GM19023 (cell line): Measurements from ENCODE around the gene ZNF486.
A peak's percentile ranks its signal among the peaks of the same experiment; 100 is the strongest.
"Not testable (repeated sequence)": the region's sequence is repeated elsewhere in the genome, so short reads cannot be mapped to it uniquely, and the experiment has no call there.

Experiments
- ATAC-seq: cut with Tn5 transposase; IDR thresholded peaks from one replicate; pipeline ENCODE4 v1.9.1; 2021; ENCODE audit warnings: mild to moderate bottlenecking, moderate library complexity; ENCODE audit not compliant: unreplicated experiment

ZNF486 gene

GRCh38 chr19:20221605-20222004, 54.6 kb downstream of the ZNF486 start:
- not testable (repeated sequence) for ATAC-seq

DNA sequence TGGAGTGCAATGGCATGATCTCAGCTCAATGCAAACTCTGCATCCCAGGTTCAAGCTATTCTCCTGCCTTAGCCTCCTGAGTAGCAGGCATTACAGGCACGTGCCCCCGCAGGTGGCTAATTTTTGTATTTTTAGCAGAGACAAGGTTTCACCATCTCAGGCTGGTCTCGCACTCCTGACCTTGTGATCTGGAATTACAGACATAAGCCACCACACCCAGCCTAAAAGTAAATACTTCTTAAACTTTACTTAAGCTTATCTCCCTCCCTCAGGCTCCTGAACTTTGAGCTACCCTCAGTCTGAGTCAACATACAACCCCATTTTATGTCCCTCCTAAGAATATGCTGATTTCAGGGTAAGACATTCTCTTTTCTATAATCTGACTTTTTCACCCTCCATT, 66.1 kb downstream of the ZNF486 start:
- ATAC-seq, result no peak

DNA sequence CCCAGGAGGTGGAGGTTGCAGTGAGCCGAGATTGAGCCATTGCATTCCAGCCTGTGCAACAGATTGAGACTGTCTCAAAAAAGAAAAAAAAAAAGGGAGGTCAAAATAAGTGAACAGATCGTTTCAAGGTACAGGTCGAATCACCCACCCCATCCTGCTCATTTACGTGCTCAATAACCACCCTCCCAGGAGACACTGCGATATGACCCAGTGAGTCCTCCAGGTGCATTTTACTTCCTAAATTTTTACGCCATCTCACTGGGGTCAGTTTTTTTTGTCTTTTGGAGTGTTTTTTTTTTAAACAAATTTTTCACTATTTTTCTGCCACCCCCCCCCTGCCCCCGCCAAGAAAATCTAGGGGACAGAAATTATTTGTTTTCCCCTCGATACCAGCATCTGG, 68.1 kb downstream of the ZNF486 start:
- no peak for ATAC-seq

DNA sequence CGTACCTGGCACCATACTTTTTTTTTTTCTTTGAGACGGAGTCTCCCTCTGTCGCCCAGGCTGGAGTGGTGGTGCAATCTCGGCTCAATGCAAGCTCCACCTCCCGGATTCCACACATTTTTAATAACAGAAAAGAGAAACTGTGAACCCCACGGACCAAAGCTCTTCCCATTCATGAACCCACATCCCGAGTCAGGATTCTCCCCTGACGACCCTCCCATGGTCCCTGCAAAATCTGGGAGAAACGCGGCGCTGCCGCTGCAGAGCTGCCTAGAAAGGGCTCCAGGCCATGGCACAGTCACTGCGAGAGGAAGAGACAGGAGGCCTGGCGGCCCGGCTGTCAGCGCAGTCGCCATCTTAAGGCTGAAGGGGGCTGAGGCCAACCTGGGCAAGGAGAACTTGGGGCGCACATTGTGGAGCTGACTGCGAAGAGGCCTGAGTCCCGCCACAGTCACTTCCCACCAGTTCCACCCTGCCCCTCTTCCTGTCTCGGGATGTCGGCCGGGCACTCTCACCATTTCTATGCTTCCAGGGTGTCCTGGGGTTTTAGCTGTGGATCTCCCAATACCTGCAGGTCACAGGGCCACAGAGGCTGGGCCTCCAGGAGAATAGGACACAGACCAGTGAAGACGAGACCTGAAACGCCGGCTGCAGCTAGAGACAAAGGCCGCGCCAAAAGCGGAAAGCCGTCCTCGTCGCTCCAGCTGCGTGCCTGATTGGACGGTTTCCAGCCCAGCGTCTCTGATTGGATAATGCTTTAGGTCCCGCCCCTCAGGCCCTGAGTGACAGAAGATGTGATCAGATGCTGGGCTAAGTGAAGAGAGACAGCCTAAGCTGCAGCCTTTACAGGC, 71.0 kb downstream of the ZNF486 start:
- peak; percentile 91 for ATAC-seq

- no peak for ATAC-seq
Observed at GRCh38 chr19:20243629-20244028, 76.6 kb downstream of the ZNF486 start.

DNA sequence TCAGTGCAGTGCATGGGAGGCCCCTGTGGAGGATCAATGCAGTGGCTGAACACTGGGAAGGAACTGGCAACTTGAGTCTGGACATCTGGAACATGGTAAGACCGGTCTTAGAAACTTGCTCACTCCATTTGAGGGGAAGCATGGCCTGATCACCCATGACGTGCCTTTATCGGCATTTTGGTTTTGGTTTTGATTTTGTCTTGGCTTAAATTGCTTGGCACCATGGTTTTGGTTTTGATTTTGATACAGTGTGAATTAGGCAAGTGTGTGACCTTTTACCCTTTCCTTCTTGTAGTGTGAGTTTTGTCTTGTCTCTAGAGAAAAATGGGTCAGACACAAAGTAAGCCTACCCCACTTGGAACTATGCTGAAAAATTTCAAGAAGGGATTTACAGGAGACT, 77.3 kb downstream of the ZNF486 start:
- no peak for ATAC-seq

GRCh38 chr19:20245309-20245708, 78.3 kb downstream of the ZNF486 start:
- no peak for ATAC-seq

DNA sequence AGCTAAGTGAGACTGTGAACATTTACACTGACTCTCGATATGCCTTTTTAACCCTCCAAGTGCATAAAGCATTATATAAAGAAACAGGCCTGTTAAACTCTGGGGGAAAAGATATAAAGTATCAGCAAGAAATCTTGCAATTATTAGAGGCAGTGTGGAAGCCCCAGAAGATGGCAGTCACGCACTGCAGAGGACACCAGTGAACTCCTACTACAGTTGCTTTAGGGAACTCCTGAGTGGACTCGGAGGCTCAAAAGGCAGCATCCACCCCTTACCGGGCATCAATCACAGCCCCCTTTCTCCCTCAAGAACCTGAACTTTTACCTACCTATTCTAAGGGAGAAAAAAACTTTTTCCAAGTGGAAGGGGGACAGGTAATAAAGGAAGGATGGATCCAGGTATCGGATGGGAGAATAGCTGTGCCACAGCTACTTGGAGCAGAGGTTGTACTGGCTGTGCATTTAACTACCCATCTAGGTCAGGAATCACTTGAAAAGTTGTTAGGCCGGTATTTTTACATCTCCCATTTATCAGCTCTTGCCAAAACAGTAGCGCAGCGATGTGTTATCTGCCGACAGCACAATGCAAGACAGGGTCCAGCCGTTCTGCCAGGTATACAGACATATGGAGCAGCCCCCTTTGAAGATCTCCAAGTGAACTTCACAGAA, 80.1 kb downstream of the ZNF486 start:
- no peak for ATAC-seq

DNA sequence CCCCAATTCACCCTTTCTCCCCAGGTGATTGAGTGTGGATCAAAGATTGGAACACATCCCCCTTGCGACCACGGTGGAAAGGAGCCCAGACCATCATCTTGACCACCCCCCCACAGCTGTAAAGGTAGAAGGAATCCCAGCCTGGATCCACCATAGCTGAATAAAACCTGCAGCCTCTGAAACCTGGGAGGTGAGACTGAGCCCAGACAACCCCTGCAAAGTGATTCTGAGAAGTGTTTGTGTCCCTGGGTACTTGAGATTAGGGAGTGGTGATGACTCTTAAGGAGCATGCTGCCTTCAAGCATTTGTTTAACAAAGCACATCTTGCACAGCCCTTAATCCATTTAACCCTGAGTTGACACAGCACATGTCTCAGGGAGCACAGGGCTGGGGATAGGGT, 81.2 kb downstream of the ZNF486 start:
- not testable (repeated sequence) for ATAC-seq
